Measurements from ENCODE around the gene CNPY1.

The CNPY1 gene

GRCh38 chr7:155464948-155465739, 81.2 kb downstream of the CNPY1 start:
- DNase-seq: no peak

- DNase-seq: no peak
Measured at GRCh38 chr7:155464183-155464582, 82.2 kb downstream of the CNPY1 start.

GRCh38 chr7:155463114-155463811, 83.1 kb downstream of the CNPY1 start:
- no peak for DNase-seq

DNA sequence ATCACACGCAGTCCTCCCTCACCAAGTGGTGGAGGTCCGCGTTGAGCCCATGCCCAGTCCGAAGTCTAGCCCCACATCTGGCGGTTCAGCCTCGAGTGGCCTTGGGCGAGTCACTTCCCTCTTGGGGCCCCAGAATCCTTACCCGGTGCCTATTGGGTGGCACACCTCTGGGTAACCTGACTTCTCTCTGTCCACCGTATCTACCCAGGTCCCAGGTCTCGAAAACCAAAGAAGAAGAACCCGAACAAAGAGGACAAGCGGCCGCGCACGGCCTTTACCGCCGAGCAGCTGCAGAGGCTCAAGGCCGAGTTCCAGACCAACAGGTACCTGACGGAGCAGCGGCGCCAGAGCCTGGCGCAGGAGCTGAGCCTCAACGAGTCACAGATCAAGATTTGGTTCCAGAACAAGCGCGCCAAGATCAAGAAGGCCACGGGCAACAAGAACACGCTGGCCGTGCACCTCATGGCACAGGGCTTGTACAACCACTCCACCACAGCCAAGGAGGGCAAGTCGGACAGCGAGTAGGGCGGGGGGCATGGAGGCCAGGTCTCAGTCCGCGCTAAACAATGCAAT, 84.1 kb downstream of the CNPY1 start:
- DNase-seq: no peak

DNA sequence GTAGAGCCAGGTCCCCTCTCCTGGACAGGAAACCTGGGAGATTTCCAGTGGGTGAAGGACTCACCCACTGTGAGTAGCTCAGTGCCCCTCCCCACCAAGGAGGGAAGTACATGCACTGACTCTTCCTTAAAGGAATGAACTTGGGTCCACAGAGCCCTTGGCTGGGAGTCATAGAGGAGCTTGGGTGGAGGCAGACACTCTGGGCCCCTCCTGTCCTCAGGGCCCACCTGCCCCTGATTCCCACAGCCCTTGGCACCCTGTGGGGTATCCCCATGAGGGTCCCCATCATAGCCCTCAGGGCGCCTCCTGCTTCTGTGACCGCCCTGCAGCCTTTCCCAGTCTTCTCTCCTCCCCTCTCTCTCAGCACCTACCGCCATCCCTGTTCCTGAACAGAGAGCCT, 84.7 kb downstream of the CNPY1 start:
- no peak for DNase-seq

DNA sequence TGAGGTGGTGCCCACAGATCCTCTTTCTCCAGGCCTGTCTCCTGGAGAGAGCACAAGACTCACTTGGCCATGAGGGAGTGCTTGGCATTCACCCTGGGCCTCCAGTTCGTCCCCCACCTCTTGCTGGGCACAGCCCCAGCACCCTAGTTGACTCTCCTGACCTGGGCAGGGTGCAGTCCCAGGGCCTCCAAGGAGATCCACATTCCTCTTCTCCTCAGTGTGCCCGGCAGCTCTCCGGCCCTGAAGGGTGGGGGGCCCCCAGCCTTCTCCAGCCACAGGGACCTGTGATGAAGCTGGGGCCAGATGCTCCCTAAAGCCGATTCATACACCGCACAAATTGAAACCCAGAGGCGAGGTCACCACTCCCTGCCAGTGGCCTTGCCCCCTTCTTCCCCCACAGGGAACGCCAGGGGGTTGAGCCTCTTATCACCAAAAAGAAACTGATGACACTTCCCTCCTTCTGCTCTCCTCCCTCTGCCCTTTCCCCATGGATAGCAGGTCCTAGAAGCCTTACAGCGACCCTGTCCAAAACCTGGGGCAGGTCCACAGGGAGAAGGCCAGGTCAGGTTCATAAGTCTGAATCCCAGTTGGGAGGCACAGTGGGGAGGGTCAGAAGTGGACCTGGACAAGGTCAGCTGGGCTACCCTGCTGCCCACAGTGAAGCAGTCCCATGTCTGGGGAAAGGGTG, 85.3 kb downstream of the CNPY1 start:
- no peak for DNase-seq

DNA sequence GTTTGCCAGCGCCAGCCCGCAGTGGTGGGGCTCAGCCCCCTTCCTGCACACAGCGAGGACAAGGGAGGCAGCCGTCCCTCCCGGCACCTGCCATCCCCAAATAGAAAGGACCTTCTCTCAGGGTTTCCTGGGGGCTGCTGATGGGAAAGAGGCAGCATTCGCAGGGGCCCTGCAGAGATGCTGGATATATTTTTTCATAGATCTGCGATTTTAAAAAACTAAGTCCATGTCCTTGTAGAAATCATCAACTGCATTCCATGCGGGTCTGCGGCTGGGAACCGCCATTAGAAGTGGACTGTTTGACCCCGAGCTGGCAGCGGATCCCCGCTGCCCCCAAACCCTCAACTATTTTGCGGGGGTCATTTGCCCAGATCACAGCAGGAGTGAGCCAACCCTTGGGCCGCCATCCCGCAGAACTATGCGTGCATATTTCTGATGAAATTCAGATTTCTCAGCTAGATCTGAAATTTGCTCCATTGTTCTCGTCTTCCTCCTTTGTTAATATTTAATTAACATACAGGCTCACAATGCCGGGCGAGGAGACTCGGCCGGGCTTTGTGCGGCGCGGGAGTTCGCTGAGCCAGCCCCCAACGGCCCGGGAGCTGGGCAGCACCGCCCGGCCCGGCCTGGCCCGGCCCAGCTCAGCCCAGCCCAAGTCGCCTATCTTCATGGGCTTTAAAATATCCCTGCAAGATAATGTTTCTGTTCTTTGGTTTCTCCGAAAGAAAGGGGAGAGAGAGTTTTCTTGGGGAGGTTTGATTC, 86.5 kb downstream of the CNPY1 start:
- DNase-seq: no peak

GRCh38 chr7:155458878-155459699, 87.3 kb downstream of the CNPY1 start:
- no peak for DNase-seq

- no peak for DNase-seq
Measured at GRCh38 chr7:155458111-155458877, 88.1 kb downstream of the CNPY1 start, which contains the start of gene EN2. Gene EN2 (plus strand): TSS chr7:155458129. CDS start chr7:155458378, 249 bp downstream.

DNA sequence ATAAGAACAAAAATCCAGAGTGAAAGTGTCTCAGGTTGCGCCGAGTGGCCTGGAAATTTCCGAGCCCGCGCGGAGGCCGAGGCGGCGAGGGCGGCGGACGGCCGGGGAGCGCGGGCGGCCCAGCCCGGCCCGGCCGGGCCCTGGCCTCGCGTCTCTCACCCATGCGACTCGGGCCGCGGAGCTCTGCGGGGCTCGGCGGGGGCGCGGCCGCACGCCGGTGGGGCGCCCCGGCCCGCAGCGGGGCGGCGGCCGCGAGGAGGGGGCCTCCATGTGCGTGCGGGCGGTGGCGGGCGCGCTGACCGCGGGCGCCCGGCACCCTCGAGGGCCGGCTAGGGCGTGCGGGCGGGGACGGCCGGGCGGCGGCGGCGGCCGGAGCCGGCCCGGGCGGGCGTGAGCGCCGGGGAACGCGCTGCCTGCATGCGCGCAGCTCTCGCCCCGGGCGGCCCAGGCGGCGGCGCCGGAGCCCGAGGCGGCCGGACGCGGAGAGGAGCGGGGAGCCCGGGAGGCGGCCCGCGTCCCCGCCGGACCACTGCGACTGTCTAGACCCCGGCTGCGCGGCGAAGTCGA, 88.7 kb downstream of the CNPY1 start:
- DNase-seq: no peak

- peak; percentile 13 for DNase-seq
Measured at GRCh38 chr7:155456738-155457543, 89.4 kb downstream of the CNPY1 start.

- no peak for DNase-seq
Measured at GRCh38 chr7:155455776-155456737, 90.3 kb downstream of the CNPY1 start.

GRCh38 chr7:155455132-155455693, 91.1 kb downstream of the CNPY1 start:
- no peak for DNase-seq

GRCh38 chr7:155454183-155455112, 91.9 kb downstream of the CNPY1 start:
- no peak for DNase-seq

- DNase-seq: no peak
Measured at GRCh38 chr7:155453296-155454182, 92.8 kb downstream of the CNPY1 start.

Data from stimulated activated CD4-positive, alpha-beta T cell treated with anti-CD3 and anti-CD28 coated beads, Interleukin-4, amount 100 ng/mL, for 24 hours (primary cell).